ENCODE data around the gene ENTHD1. TPM values are rescaled to one million over a fixed set of nuclear protein-coding genes. Genes with fewer than 3 reads are reported as not detected.

Gene ENTHD1
- total and polyA plus RNA-seq, 2 of the 8 experiments (the other 6 are each of a cell fraction or from before 2014, with no cell fraction given), result not detected

DNA sequence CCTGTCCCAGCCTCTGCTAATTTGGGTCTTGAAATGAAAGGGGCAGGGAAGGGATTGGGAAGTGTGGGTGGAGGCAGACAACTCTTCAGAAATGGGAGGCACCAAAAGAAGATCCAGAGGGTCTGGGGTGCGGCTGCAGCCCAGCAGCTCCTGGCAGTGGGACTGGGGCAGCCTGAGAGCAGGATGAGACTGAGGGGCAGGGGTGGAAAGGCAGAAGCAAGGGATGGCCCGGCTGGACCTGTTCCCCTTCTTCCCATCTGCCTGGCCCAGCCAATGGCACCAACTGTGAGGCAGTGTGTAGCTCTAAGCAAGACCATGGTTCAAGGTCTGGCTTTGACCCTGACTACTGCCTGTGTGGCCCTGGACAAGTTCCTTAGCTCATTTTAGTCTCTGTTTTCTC is 160.4 kb downstream of the ENTHD1 start:
- H3K27ac ChIP-seq (ENCODE audit: low read depth, low read length), result no peak overlapping the region
- FAIRE-seq (no peak), DNase-seq (ENCODE audit: low read depth in 1 of 2, low spot score in 2 of 2) (peak in 1 of 2 experiments; percentile 26)
- no peak overlapping the region for H3K14ac ChIP-seq (ENCODE audit: insufficient read length)
- no peak overlapping the region for H2BK12ac ChIP-seq (ENCODE audit: low read depth, low read length)
- ChIA-PET CTCF (ENCODE audit: partially characterized antibody) (interaction anchor here (1.1 to 2.5 kb wide), 7 partner anchors 13 to 190 kb away, joined by 3 to 10 read pairs (median 4); no protein-coding TSS in a partner anchor), POLR2A (ENCODE audit: partially characterized antibody) (interaction anchor here (0.6 kb wide), 1 partner anchor 1469 kb away, joined by 3 read pairs; no protein-coding TSS in a partner anchor)
- H4K20me1 ChIP-seq (replicated peaks in 1 of 2; ENCODE audit: control insufficient read depth in 1 of 2, insufficient read depth in 2 of 2, low read length in 2 of 2), result no peaks in the 10 kb centered on the region
- no peak overlapping the region for H3K4me2 ChIP-seq (ENCODE audit: insufficient read depth in 1 of 2, low read depth in 2 of 2, low read length in 2 of 2)
- 77% methylated on average over 1 of the region's 2 CpGs; no CpG with 5 or more reads in 1 of the 2 experiments for WGBS, 2 experiments (ENCODE audit: extremely low coverage in 1 of 2, insufficient coverage in 1 of 2, insufficient read length in 1 of 2, insufficient replicate concordance in 2 of 2, low coverage in 1 of 2, low lambda C conversion rate in 2 of 2, missing lambda C conversion rate in 1 of 2)
- no peak overlapping the region for H2BK20ac ChIP-seq (ENCODE audit: low read length)
- no peak overlapping the region for H2BK5ac ChIP-seq (ENCODE audit: low read depth, low read length)
- no peak overlapping the region for H3K18ac ChIP-seq (ENCODE audit: extremely low read depth, low read length)
- H3K4me3 ChIP-seq (ENCODE audit: extremely low read depth in 1 of 4, insufficient read depth in 2 of 4, low read depth in 3 of 4, low read length in 4 of 4), result no peak overlapping the region
- no peak overlapping the region for H4K8ac ChIP-seq (ENCODE audit: extremely low read depth, insufficient read depth, low read length)
- no peaks in the 10 kb centered on the region for H3K27me3 ChIP-seq (replicated peaks in 1 of 4; ENCODE audit: control insufficient read depth in 3 of 4, extremely low read depth in 1 of 4, insufficient read depth in 3 of 4, low read length in 3 of 4)
- H2BK15ac ChIP-seq (ENCODE audit: low read length), result no peak overlapping the region
- no peaks in the 10 kb centered on the region for H3K79me2 ChIP-seq (ENCODE audit: control insufficient read depth in 1 of 2, insufficient read depth in 2 of 2, low read length in 2 of 2)
- no peak overlapping the region for H4K5ac ChIP-seq (ENCODE audit: insufficient read length, low read depth, low read length)
- no peak overlapping the region for H3K9ac ChIP-seq (replicated peaks in 1 of 4; ENCODE audit: extremely low read depth in 1 of 4, low read depth in 3 of 4, low read length in 3 of 4)
- H3K23ac ChIP-seq (ENCODE audit: insufficient read length), result no peak overlapping the region
- no peaks in the 10 kb centered on the region for H3K36me3 ChIP-seq (ENCODE audit: control insufficient read depth in 2 of 4, insufficient read depth in 4 of 4, low read length in 3 of 4)
- peaks cover 2 to 5% (median 4%) of the 10 kb centered on the region in 4 experiments; a peak in 4 of 7 replicates for H3K4me1 ChIP-seq (replicated peaks in 1 of 4; ENCODE audit: control insufficient read depth in 3 of 4, insufficient read depth in 4 of 4, low read length in 3 of 4)
- H3K23me2 ChIP-seq (ENCODE audit: low read depth, low read length), result no peaks in the 10 kb centered on the region
- no peaks in the 10 kb centered on the region for H3K9me3 ChIP-seq (ENCODE audit: insufficient read depth in 2 of 2, low read depth in 1 of 2, low read length in 1 of 2)
- no peak overlapping the region for H4K91ac ChIP-seq (replicated peaks; ENCODE audit: insufficient read length, low read length)
- H3K79me1 ChIP-seq (ENCODE audit: low read depth, low read length), result no peaks in the 10 kb centered on the region
- no peak overlapping the region for H3K4ac ChIP-seq (replicated peaks; ENCODE audit: insufficient read length, low read depth, low read length)
- no peak overlapping the region for H2AFZ ChIP-seq (ENCODE audit: low read length)
- H2BK120ac ChIP-seq (replicated peaks; ENCODE audit: low read depth, low read length), result no peak overlapping the region
- H2AK5ac ChIP-seq (ENCODE audit: low read depth, low read length), result no peak overlapping the region
- H3K56ac ChIP-seq (replicated peaks; ENCODE audit: insufficient read length, low read depth, low read length), result no peak overlapping the region
- TF ChIP-seq RXRA (IDR thresholded peaks at IDR 0.05; ENCODE audit: insufficient read depth, low read depth, low read length), result no peak
- no peak for TF ChIP-seq BACH1 (IDR thresholded peaks at IDR 0.05; ENCODE audit: low read length)

Data from H1 (cell line).